PFSK-1 (cell line): ENCODE results near the gene HSF5.

Experiments
- FOXP2 ChIP-seq: optimal IDR thresholded peaks from 2 replicates; pipeline ENCODE3; 2011; ENCODE audit warnings: borderline replicate concordance, control low read depth, inconsistent platforms; ENCODE audit not compliant: insufficient read depth; ENCODE audit errors: extremely low read length, extremely low read depth
- POLR2AphosphoS5 ChIP-seq: IDR thresholded peaks from 2 replicates; pipeline ENCODE4 v1.6.1; 2012; ENCODE audit warnings: low read depth, mild to moderate bottlenecking, control low read depth, low read length, moderate library complexity
- TAF1 ChIP-seq: IDR thresholded peaks from 2 replicates; pipeline ENCODE4 v1.6.1; 2012; ENCODE audit warnings: low read length, control low read depth, borderline replicate concordance; ENCODE audit not compliant: insufficient read depth
- TF ChIP-seq, protein P1 (sequence below), 2 experiments: IDR thresholded peaks; 2 replicates each; pipeline versions ENCODE4 v1.6.1 to v1.8.0; 2011 to 2012; ENCODE audit warnings: low read depth in 2 of 2, low read length in 2 of 2, control low read depth in 1 of 2, inconsistent platforms in 1 of 2, mild to moderate bottlenecking in 1 of 2, moderate library complexity in 1 of 2; ENCODE audit not compliant: insufficient read depth in 1 of 2

DNA sequence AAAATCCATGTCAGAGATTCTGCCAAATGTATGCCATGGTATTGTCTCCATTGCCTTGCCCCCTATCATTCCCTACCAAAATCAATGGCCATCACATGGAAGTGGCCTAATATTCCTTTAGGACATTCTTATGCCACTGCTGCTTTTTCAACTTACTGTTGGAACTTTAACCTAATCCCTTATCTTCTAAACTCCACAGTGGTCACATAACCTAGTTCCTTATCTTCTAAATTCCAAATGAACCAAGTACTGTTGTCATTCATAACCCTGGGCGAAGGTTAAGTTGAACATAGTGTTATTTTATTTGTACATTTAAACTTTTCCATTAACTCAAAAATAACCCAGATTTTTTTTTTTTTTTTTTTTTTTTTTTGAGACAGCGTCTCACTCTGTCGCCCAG, 3.6 kb downstream of the HSF5 start:
- no peak for TF ChIP-seq FOXP2
- TF ChIP-seq POLR2AphosphoS5: no peak
- TF ChIP-seq, protein P1, sequence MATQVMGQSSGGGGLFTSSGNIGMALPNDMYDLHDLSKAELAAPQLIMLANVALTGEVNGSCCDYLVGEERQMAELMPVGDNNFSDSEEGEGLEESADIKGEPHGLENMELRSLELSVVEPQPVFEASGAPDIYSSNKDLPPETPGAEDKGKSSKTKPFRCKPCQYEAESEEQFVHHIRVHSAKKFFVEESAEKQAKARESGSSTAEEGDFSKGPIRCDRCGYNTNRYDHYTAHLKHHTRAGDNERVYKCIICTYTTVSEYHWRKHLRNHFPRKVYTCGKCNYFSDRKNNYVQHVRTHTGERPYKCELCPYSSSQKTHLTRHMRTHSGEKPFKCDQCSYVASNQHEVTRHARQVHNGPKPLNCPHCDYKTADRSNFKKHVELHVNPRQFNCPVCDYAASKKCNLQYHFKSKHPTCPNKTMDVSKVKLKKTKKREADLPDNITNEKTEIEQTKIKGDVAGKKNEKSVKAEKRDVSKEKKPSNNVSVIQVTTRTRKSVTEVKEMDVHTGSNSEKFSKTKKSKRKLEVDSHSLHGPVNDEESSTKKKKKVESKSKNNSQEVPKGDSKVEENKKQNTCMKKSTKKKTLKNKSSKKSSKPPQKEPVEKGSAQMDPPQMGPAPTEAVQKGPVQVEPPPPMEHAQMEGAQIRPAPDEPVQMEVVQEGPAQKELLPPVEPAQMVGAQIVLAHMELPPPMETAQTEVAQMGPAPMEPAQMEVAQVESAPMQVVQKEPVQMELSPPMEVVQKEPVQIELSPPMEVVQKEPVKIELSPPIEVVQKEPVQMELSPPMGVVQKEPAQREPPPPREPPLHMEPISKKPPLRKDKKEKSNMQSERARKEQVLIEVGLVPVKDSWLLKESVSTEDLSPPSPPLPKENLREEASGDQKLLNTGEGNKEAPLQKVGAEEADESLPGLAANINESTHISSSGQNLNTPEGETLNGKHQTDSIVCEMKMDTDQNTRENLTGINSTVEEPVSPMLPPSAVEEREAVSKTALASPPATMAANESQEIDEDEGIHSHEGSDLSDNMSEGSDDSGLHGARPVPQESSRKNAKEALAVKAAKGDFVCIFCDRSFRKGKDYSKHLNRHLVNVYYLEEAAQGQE (IDR thresholded peaks at IDR 0.05; ENCODE audit: insufficient read depth in 1 of 2, low read depth in 2 of 2, low read length in 2 of 2): no peak
- no peak for TF ChIP-seq TAF1
